ENCODE data around the gene CLIP1.

The CLIP1 gene

DNA sequence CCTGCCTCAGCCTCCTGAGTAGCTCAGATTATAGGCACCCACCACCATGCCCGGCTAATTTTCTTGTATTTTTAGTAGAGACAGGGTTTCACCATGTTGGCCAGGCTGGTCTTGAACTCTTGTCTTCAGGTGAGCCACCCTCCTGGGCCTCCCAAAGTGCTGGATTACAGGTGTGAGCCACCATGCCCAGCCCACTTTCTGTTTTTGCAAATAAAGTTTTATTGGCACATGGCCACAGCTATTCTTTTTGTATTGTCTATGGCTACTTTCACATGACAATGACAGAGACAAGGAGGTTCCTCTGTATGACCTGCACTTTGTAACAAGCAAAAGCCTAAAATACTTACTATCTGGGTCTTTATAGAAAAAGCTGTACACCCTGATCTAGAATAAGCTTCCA is 176.9 kb downstream of the CLIP1 start:
- no peak for DNase-seq (ENCODE audit: low spot score)

DNA sequence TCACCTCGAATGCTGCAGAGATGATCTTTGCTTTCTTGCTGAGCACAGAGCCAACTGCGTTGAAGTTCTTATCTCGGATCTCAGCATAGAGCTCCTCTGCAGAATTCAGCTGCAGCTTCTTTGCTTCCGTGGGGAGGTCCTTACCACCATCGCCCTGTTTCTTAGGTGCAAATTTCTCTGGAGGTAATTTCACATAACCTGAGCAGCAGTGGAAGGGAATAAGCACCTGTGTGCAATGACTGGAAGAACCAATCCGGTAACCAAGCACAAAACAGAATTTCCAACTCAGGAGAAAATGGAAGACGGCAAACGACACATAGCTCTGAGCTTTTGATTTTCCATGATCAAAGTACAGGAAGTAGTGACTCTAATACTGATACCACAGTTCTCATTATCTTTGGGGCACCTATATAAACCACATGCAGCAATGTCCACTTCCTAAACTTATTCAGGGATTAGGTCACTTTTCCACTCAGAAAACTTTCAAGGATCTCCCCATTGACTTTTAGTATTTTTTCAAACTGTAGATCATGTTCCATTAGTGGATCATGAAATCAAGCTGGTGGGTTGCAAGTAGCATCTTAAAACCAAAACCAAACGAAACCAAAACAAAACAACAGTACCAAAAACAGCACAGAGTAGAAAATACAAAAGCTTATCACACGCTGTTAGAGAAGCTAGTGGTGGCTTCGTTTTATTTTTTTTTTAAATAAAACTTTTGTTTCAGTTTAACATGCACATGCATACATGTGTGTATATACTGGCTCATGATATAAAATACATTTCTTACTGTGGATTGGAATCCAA is 177.7 kb downstream of the CLIP1 start:
- no peak for DNase-seq (ENCODE audit: low spot score)

DNA sequence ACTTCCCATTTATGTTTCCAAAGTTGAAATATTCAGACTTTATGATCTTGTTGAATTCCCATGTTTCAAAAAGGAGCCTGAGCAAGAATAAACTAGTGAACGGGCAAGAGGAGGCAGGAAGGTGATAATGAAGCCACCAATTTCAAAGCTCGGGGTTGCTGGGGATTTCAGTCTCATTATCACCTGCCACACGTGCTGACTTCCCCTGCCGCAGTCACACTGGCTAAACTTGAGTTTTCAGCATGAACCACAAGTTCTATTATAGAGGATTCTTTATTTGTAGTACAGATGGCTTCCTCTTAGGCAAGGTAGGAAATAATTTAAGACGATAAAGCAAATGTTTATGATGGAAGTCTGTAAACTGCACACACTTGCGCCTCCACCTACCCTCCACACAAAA is 178.5 kb downstream of the CLIP1 start:
- no peak for DNase-seq (ENCODE audit: low spot score)

DNA sequence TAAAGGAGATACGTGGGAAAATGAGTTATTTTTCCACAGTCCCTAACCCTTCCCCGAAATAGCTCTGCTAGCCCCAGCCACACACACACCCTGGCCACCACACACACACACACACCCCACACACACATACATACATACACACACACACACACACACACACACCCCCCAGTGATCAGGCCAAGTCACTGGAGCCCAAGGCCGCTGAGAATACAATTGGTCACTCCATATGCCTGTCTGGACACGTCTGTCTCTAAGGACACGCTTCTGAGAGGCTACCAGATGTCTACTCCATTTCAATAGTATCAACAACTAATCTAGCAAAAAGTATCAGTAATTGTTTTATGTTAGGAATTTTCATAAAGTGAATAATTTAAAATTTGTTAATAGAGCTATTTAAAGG is 183.6 kb downstream of the CLIP1 start:
- no peak for DNase-seq (ENCODE audit: low spot score)

DNA sequence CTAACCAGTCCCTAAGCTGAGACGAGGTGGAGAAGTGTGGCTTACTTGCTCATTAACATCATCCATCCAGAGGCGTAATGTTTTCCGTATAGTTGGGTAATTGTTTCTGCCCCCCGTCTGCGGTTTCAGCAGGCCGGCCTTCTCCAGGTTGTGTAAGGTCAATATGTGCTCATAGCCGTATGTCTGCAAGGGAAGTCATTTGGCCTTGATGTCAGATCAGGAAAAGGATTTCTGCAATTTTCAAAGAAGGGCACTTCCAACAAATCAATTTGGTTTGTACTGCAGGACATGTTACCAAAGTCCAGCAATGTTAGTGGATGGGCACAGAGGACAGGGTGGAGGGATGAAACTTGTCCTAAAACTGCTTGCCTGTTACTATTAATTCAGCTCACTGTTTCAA is 186.7 kb downstream of the CLIP1 start:
- no peak for DNase-seq (ENCODE audit: low spot score)

DNA sequence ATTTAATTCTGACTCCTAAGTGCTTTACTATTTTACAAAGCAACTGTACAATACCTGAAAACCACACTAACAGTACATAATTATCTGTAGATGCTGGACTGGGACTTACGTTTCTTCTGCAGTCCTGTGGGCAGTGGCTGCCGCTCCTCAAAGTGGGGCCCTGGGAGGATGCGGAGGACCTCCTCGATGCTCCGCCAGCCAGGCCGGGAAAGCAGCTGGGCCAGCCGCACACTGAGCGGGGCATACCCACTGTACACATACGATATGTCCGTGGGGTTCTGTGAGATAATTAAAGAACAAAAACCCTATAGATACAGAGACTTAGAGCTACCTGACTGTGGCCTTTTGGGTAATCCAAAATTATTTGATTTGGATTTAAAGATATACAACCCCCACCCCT is 189.8 kb downstream of the CLIP1 start:
- no peak for DNase-seq (ENCODE audit: low spot score)

DNA sequence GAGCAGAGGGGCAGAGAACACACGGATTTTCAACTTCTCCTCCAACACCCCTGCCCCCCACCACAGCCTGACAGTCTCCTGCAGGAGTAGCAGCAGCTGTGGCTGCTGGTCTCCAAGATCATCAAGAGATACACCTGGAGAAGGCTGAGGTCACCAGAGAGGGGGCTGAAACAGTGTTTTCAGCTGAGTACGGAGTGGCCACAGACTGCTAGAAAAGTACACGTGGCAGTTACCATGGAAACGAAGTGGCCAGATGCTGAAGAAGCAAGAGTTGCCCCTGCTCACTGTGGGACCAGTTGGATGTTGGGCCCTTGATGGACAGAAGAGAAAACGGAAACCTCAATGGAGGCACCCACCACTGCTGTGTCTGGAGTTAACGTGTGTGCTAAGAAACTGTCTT is 191.7 kb downstream of the CLIP1 start:
- DNase-seq (ENCODE audit: low spot score), result no peak

DNA sequence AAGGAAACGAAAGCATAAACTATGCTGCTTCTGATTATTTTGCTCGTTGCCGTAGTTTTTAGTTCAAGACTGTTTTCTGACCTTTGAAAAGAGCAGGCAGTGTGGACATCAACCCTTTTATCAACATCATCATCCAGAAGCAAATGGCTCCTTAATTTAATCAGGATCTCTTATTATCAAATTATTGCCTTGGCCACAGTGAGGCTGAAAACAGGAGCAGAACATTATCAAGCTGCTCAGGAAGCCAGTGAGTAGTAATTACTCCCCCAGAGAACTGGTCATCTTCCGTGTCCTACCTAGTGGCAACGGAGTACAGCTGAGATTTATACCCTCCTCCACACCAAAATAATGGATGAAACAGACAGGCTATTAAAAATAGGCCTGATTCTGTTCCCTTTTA is 194.4 kb downstream of the CLIP1 start:
- DNase-seq (ENCODE audit: low spot score), result no peak

DNA sequence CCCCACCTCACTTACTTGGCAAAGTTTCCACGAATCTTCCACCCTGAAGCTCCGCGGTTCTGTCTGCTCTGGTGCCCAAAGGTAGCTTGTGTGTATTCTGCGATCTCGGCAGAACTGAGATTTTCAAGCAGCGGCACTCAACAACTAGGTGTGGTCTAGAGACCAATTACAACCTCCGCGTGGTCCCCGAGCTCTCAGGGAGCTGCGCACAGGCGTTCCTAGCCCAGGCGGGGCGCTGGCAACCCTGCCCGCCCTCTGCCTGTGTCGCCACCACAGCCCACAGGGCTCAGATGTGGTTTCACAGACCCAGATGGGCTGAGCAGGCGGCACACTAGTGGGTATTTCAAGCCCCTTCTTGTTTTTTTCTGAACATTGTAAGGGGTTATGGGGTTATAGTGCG is 195.1 kb downstream of the CLIP1 start:
- no peak for DNase-seq (ENCODE audit: low spot score)

DNA sequence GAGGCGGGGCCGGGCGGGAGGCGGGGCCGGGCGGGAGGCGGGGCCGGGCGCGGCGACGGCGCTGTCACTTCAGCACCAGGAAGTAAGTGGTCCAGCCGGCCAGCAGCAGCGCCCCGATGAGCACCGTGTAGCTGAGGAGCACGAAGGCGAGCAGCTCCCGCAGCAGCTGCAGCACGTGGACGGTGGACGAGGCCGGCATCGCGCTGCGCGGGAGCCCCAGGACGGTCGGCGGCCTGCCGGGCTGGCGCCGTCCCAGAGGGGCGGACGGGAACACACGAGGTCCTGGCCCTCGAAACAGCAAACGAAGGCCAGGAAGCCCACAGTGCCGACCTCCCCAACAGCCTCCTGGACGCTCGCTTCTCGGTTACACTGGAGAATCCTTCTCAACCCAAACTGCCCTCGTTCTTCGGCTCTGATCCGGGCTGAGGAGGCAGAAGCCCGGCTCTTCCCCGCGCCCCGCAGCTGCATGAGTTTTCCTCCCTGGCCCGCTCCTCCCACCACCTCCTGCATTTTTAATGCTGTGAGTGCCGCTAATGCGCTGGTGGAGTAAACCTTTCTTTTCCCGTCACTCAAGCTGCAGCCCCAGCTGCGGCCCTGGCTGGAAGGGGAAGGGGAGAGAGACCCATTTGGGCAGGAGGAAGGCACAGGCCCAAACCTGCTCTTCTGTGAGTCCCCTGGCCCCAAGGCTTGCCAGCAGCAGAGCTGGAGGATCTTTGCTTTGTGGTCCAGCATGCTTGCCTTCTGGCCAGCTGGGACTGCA is 195.9 kb downstream of the CLIP1 start:
- DNase-seq (ENCODE audit: low spot score), result no peak

DNA sequence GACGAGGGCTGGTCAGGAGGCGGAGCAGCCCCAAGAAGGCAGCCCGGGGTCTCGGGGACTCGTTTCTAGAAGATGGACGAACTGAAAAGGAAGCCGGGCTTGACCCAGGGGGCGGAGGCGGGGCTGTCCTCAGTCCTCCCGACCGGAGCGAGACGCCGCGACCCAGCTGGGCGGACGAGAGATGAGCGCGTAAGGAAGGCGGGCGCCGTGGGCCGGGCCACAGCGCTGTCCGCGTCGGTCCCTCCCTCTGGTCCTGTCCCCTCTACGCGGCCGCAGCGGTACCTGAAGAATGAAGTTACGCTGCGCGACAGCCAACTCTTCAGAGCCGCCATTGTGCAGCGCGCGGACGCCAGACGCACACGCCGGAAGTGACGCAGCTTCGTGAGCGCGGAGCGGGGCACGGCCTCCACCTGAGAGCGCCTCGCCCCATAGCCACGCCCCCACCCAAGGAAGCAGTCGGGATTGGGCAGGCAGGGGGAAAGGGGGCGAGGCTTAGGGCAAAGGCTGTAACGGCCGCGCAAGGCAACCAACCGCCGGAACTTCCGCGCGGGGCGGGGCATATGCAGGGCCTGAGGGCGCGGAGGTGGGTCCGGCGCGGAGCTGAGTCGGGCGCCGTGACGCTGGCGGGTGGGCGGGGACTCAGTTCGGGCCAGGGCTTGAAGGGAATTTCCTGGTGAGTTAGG is 196.6 kb downstream of the CLIP1 start, which contains the start of gene DIABLO:
Gene DIABLO (minus strand): TSS at position 370 of the 683 bp plus-strand sequence. CDS start 38 bp downstream, at position 332.
- DNase-seq (ENCODE audit: low spot score), result peak; percentile 93
